Kidney epithelial cell (primary cell): ENCODE results near the gene FAM234B. TPM values are rescaled to one million over a fixed set of nuclear protein-coding genes. Genes with fewer than 3 reads are reported as not detected.

Experiments used
- DNase-seq: peaks from one replicate; pipeline ENCODE4 v3.0.0-alpha.2; 2010; ENCODE audit warnings: low read depth
- H3K27me3 ChIP-seq: 2 replicates; pipeline ENCODE4 v1.6.0; 2011; ENCODE audit warnings: low read length; ENCODE audit not compliant: control insufficient read depth, insufficient read depth
- H3K36me3 ChIP-seq: 2 replicates; pipeline ENCODE4 v1.5.1; 2011; ENCODE audit warnings: low read length; ENCODE audit not compliant: control insufficient read depth, insufficient read depth
- H3K4me3 ChIP-seq: 2 replicates; pipeline ENCODE4 v1.5.1; 2011; ENCODE audit warnings: low read depth, mild to moderate bottlenecking, control low read depth, low read length
- CTCF ChIP-seq: IDR thresholded peaks from 2 replicates; pipeline ENCODE4 v1.5.1; 2011; ENCODE audit warnings: mild to moderate bottlenecking, moderate library complexity, low read length, control low read depth, inconsistent platforms; ENCODE audit not compliant: insufficient read depth, poor library complexity, severe bottlenecking
- total RNA-seq: library from RNA; depleted of rRNA; stranded (reverse); fragments of >200 nt; gene quantifications from 2 replicates; pipeline ENCODE4 v1.2.3, GENCODE V29; 2015

FAM234B gene
- total RNA-seq, 1 donor from 2014 or later = 5.0 TPM

DNA sequence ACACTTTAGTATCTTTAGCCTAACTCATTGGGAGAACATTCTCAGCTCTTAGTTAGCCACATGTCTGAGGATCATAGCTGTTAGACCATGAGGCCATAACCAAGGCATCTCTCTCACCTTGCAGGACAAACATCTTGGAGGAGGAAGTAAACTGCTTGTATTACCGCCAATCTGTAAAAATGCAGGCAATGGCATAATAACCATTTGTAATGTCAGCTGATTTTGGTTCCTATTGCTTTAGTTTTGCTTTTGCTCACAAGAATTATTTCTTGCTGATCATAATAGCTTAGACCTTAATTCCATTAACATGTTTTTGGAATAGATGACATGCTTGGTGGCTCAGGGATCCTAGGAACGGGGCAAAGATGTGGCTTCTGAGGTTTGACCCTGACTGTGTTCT, 75.6 kb downstream of the FAM234B start:
- no peak for TF ChIP-seq CTCF
- Histone ChIP-seq H3K4me3 (no peak overlapping the region), H3K27me3 (no peaks in the 10 kb centered on the region), H3K36me3 (no peaks in the 10 kb centered on the region)
- no peak for DNase-seq

GRCh38 chr12:13120413-13120812, 76.2 kb downstream of the FAM234B start:
- Histone ChIP-seq H3K4me3 (no peak overlapping the region), H3K36me3 (no peaks in the 10 kb centered on the region), H3K27me3 (no peaks in the 10 kb centered on the region)
- no peak for TF ChIP-seq CTCF
- no peak for DNase-seq

DNA sequence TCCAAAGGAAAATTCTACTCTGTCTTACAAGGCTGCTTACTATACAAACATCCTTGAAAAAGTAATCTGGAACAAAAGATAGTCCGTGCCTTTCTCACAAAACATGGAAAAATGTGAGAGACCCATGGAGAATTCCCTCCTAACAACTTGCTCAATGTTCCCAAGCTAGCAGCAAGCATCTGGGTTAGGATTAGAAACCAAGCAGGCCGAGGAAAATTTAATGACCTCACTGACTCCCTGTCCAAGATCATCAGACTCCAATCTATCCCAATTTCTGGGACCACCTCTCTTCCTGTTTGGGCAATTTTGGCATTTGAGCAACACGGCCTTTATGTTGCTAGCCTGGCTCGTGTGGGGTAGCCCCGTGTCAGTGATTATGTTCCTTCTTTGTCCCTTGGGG, 77.4 kb downstream of the FAM234B start:
- H3K4me3 ChIP-seq = no peak overlapping the region
- H3K36me3 ChIP-seq = no peaks in the 10 kb centered on the region
- no peak for DNase-seq
- H3K27me3 ChIP-seq = no peaks in the 10 kb centered on the region
- no peak for TF ChIP-seq CTCF

GRCh38 chr12:13124656-13125505, 80.7 kb downstream of the FAM234B start:
- Histone ChIP-seq H3K27me3 (no peaks in the 10 kb centered on the region), H3K36me3 (no peaks in the 10 kb centered on the region), H3K4me3 (no peak overlapping the region)
- no peak for TF ChIP-seq CTCF
- DNase-seq = peak; percentile 38

- no peak overlapping the region for H3K4me3 ChIP-seq
- no peaks in the 10 kb centered on the region for H3K36me3 ChIP-seq
- TF ChIP-seq CTCF = no peak
- no peak for DNase-seq
- H3K27me3 ChIP-seq = no peaks in the 10 kb centered on the region
Measured at GRCh38 chr12:13125996-13126395, 81.8 kb downstream of the FAM234B start.

GRCh38 chr12:13126494-13126893, 82.3 kb downstream of the FAM234B start:
- no peak for DNase-seq
- TF ChIP-seq CTCF = no peak
- Histone ChIP-seq H3K27me3 (no peaks in the 10 kb centered on the region), H3K36me3 (no peaks in the 10 kb centered on the region), H3K4me3 (no peak overlapping the region)
